Coronary artery (tissue), 2 donors: Measurements from ENCODE around the gene DTYMK.
A peak's percentile ranks its signal among the peaks of the same experiment; 100 is the strongest.

Source experiments
- DNase-seq: peaks from one replicate; pipeline ENCODE4 v3.0.0-alpha.2; 2017; ENCODE audit warnings: low spot score
- H3K27ac ChIP-seq, 2 donors: fragments of 200-600 bp; sonication (generic); one replicate each; pipeline ENCODE4 v1.5.1; 2016 to 2019
- H3K4me3 ChIP-seq: fragments of 200-600 bp; sonication (generic); 2 replicates; pipeline ENCODE4 v1.5.1; 2016; ENCODE audit warnings: mild to moderate bottlenecking, moderate library complexity
- TF ChIP-seq, protein P1 (sequence below): fragments of 200-600 bp; sonication (generic); IDR thresholded peaks from one replicate; pipeline ENCODE4 v1.5.1; 2019; ENCODE audit warnings: antibody characterized with exemption

The DTYMK gene

GRCh38 chr2:241706537-241706936 is 19.9 kb upstream of the DTYMK start:
- Histone ChIP-seq H3K27ac (no peak overlapping the region), H3K4me3 (no peak overlapping the region)
- TF ChIP-seq, protein P1, sequence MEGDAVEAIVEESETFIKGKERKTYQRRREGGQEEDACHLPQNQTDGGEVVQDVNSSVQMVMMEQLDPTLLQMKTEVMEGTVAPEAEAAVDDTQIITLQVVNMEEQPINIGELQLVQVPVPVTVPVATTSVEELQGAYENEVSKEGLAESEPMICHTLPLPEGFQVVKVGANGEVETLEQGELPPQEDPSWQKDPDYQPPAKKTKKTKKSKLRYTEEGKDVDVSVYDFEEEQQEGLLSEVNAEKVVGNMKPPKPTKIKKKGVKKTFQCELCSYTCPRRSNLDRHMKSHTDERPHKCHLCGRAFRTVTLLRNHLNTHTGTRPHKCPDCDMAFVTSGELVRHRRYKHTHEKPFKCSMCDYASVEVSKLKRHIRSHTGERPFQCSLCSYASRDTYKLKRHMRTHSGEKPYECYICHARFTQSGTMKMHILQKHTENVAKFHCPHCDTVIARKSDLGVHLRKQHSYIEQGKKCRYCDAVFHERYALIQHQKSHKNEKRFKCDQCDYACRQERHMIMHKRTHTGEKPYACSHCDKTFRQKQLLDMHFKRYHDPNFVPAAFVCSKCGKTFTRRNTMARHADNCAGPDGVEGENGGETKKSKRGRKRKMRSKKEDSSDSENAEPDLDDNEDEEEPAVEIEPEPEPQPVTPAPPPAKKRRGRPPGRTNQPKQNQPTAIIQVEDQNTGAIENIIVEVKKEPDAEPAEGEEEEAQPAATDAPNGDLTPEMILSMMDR, result no peak
- DNase-seq, result no peak

GRCh38 chr2:241703032-241703604 is 16.5 kb upstream of the DTYMK start:
- TF ChIP-seq, protein P1, result no peak
- H3K4me3 ChIP-seq, result peak overlapping the region; percentile 94
- DNase-seq, result peak; percentile 79
- peak overlapping the region in 1 of 2 donors; percentile 99 for H3K27ac ChIP-seq

GRCh38 chr2:241702155-241703031 is 15.8 kb upstream of the DTYMK start:
- peak overlapping the region; percentile 94 for H3K4me3 ChIP-seq
- peak; percentile 88 for DNase-seq
- TF ChIP-seq, protein P1, result no peak
- peak overlapping the region; percentile 73 to 99 for H3K27ac ChIP-seq

DNA sequence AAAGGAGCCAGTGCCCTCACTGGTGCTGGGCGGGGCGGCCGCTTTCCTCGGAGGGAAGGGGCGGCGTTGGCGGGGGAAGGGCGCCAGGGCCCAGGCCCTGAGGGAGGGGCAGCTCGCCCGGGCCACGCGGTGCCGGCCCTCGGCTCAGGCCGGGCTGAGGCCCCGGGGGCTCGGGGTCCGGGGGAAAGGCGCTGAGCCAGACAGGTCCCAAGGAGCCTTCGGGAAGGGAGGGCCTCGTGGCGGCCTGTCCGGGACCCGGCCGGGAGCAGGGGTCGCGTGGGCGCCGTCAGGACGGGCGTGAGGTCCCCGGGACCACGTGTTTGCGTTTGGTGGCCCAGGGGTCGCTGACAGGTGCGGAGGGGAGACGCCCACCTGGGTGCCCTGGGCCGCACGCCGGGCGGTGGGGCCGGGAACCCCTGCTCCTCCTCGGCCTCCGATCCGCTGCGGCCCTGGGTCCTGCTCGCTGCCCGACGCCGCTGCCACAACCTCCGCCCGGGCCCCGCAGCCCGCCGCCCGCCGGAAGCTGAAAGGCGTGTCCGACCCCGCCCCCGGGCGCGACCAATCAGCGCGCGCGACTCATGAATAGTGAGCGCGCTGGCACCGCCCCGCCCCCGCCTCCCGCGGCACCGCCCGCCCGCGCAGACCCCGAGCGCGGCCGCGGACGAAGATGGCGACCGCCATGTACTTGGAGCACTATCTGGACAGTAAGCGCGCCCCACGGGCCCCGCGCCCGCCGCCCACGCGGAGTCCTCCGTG is 15.0 kb upstream of the DTYMK start, which contains the start of gene ING5:
TSS of gene ING5 (plus strand) at position 641 of the 756 bp plus-strand sequence. CDS start at position 668, 27 bp downstream.
- Histone ChIP-seq H3K4me3 (peak within 1 kb of the TSS; percentile 94), H3K27ac (peak within 1 kb of the TSS; percentile 73 to 99)
- DNase-seq, result peak; percentile 95
- TF ChIP-seq, protein P1, result no peak

GRCh38 chr2:241701149-241701398 is 14.5 kb upstream of the DTYMK start:
- DNase-seq, result no peak
- H3K4me3 ChIP-seq, result peak overlapping the region; percentile 94
- TF ChIP-seq, protein P1, result peak; percentile 30
- H3K27ac ChIP-seq, result peak overlapping the region in 1 of 2 donors; percentile 99

DNA sequence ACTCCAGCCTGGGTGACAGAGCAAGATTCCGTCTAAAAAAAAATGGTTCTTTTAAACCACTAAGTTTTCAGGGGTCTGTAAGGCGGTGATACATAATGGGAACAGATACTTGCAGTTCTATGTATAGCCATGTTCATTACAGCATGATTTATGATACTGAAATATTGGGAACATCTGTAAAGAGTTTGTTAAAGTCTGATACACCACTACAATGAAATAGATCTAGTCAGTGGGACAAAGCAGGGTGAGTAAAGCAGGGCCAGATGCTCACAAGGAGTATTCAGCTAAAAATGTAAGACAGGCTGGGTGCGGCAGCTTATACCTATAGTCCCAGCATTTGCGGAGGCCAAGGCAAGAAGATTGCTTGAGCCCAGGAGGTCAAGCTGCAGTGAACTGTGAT is 9.0 kb upstream of the DTYMK start:
- TF ChIP-seq, protein P1, result no peak
- no peak overlapping the region for H3K27ac ChIP-seq
- no peak for DNase-seq
- H3K4me3 ChIP-seq, result no peak overlapping the region
